IPS-NIHi7 (cell line): Measurements from ENCODE around the gene MUC5B.
A peak's percentile ranks its signal among the peaks of the same experiment; 100 is the strongest.

Experiments
- DNase-seq: peaks from one replicate; pipeline ENCODE4 v3.0.0; 2012; ENCODE audit warnings: mixed read lengths; ENCODE audit errors: extremely low spot score

MUC5B gene

GRCh38 chr11:1285316-1285744, 62.5 kb downstream of the MUC5B start:
- no peak for DNase-seq

- DNase-seq = no peak
These were observed 63.0 kb downstream of the MUC5B start for GRCh38 chr11:1285876-1286275.

- DNase-seq = no peak
These were observed 65.1 kb downstream of the MUC5B start for GRCh38 chr11:1287928-1288327.

- DNase-seq = no peak
These were observed 65.7 kb downstream of the MUC5B start for GRCh38 chr11:1288426-1289151.

- DNase-seq = no peak
These were observed 66.5 kb downstream of the MUC5B start for GRCh38 chr11:1289211-1289935.

GRCh38 chr11:1290052-1291040, 67.5 kb downstream of the MUC5B start:
- no peak for DNase-seq

GRCh38 chr11:1291295-1292017, 68.6 kb downstream of the MUC5B start:
- DNase-seq = no peak

GRCh38 chr11:1292018-1292643, 69.3 kb downstream of the MUC5B start:
- no peak for DNase-seq

- DNase-seq = no peak
These were observed 70.1 kb downstream of the MUC5B start for GRCh38 chr11:1292644-1293618.

- DNase-seq = no peak
These were observed 70.8 kb downstream of the MUC5B start for GRCh38 chr11:1293619-1294015.

GRCh38 chr11:1295086-1295485, 72.2 kb downstream of the MUC5B start:
- no peak for DNase-seq

GRCh38 chr11:1295591-1295990, 72.7 kb downstream of the MUC5B start:
- no peak for DNase-seq

GRCh38 chr11:1296287-1296686, 73.4 kb downstream of the MUC5B start:
- no peak for DNase-seq

GRCh38 chr11:1297011-1297575, 74.2 kb downstream of the MUC5B start:
- DNase-seq = no peak

GRCh38 chr11:1297576-1298473, 75.0 kb downstream of the MUC5B start:
- no peak for DNase-seq

- peak; percentile 67 for DNase-seq
These were observed 76.0 kb downstream of the MUC5B start for GRCh38 chr11:1298695-1299492.

- DNase-seq = no peak
These were observed 76.8 kb downstream of the MUC5B start for GRCh38 chr11:1299621-1300020.

- no peak for DNase-seq
These were observed 77.3 kb downstream of the MUC5B start for GRCh38 chr11:1300121-1300520.
